ENCODE measurements around the gene VPS18.

Gene VPS18

DNA sequence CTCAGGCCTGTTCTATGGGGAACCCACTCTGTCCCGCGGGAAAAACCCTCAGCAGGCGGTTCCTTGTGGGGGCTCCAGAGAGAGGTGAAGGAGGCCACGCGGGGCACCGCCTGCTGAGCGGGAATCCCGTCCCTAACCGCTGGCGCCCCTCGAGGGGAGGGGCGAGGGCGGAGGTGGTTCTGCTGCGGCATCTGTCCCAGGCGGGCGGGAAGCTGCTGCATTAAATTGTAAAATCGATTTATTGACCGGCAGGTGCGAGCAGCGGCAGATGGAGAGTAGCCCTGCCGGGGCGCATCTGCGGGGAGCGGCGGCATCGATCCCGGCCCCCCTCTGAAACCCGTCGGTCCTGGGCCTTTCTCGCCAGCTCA is 31.2 kb downstream of the VPS18 start:
- DNase-seq: no peak

DNA sequence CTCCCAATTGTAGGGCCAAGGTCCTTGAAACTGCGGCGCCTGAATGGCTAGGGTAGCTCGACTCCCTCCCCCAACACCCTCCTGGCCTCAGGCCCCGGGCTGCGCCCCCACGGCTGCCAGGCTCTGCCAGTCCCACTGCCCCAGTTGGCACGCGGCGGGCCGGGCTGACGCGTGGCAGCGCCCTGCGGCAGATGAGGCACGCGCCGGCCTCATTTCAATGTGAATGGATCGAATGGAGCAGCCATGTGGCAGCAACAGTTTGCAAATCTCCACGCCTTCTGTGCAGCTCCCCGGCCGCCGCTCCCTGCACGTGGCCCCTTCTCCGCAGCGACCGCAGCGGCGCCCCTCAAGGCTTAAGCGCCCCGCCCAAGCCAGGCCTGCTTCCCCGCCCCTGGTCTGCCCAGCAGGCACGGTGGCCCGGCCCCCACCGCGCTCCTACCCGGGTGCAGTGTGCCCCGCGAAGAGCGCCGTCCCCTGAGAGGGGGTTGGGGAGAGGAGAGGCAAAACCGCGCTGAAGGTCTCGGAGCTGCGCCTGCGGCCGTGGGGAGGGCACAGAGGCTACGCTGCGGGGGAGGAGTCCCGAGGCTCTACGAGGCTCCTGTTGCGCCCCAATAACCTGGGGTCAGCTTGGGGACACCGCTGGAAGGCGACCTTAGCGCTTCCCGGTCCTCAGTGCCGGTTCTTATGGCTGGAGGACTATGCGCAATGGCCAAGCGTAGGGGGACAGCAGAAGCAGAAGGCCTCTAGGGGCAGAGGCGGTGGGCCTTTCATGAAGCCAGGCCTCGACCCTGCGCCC is 31.8 kb downstream of the VPS18 start:
- DNase-seq: no peak

DNA sequence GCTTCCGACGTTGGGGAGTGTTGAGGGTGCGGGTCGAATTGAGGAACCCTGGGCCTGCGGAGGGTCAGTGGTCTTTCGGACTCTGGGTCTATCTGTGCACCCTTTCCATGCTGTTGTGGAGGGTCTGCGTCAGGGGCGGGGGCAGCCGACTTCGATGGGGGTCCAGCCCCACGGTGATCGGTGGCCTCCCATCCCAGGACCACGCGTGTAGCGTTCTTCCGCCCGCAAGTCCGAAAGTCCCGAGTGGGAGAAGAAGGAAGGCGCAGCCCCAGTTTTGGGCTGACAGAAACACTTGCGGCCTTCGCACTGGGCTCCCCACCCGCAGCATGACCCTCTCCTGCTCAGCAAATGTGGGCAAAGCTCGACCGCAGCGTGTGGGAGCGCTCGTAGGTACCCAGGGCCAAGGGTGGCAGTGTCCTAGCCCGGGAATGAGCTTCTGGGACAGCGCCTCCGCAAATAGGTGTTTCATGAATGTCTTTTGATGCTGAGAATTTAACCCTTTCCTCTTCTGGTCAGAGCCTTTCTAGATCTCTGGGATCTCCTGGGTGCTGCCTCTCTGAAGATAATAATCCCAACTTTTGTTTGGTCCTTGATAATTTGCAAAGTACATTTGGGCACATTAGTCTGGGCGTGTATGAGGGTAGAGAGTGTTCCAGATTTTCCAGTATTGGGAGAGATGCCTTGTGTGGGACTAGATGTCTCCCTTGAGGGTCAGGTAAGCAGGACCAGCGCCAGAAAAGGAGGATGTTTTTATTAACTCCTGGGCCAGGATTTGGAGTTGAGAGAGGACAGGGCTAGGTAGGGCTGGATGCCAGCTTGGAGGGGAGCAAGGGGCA is 32.6 kb downstream of the VPS18 start:
- no peak for DNase-seq

DNA sequence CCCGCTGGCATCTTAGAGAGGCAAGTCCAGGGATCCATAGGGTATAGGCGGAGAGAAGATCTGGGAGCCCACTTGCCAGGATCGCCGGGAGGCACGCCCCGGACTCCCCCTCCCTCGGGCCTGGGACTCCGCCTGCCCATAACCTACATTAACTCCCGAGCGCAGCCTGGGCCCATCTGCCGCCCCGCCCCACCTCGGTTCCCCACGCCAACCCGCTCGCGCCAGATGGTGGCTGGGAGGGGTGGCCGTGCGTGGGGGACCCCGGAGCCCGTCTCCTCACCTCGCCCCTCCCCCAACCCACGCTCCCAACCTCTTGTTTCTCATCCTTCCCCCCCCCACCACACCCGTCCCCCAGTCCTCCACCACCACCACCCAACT is 33.2 kb downstream of the VPS18 start:
- DNase-seq: no peak

DNA sequence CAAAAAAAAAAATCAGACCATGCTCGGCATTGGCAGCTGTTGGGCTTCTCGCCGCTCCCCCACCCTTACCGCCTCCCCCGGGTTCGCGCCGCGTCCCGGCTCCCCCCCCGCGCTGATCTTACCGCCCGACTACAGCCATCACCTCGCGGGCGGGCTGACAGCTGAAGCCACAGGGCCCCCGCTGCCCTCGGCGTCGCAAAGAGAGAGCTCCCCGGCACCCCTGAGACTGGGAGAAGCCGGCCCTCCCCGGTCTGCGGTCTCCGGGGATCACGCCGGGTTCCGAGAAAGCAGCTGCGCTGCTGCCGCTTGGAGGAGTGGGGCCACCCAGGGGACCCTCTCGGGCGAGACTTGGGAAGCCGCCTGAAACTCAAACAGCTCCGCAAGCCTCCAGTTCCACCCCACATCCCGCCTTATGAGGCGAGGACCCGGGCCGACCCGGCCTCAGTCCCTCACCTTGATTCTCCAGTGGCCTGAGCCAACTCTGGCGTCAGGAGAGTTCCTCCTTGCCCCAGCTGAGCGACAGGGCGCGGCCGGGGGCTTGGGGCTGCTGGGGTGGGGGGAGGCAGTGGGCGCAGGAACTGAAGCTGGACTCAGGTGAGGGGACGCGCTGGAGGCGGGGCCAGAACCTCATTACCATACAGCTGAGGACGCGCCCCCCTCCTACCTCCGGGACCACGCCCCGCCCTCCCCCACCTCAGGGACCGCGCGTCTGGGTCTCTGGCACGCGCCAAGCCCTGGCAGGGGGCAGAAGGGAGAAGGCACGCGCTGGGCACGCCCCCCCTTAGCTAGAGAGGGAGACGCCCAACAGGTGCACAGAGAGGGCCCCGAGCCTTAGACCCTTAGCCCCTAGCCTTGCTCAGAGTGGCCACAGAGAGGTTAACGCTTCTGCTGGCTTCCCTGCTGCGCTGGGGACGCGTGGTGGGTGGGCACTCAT is 33.9 kb downstream of the VPS18 start:
- DNase-seq: no peak

DNA sequence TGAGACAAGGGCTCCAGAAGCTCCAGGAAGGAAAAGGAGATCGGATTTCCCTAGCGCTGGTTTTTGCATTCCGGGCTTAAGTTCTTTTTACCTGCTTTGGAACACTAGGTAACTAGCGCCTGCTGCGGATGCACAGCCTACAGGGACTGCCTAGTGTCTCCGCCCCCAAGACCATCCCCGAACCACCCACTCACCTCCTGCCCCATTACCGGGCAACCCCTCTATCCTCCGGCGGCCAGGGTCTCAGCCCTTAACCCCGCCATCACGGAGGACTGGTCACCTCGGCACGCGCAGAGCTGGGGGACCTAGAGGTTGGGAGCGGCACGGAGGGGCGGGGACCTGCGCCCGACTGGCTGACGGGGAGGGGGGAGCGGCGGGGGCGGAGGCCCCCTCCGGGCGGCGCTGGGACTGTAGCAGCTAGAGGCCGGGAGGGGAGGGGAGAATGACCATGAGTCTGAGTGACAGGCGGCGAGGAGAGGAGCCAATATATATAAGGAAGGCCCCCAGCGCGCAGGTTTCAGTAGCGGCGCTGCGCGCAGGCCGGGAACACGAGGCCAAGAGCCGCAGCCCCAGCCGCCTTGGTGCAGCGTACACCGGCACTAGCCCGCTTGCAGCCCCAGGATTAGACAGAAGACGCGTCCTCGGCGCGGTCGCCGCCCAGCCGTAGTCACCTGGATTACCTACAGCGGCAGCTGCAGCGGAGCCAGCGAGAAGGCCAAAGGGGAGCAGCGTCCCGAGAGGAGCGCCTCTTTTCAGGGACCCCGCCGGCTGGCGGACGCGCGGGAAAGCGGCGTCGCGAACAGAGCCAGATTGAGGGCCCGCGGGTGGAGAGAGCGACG is 34.8 kb downstream of the VPS18 start, which contains the start of gene DLL4:
Gene DLL4 (plus strand): TSS at position 520 of the 839 bp plus-strand sequence. CDS start 329 bp downstream, outside the sequence.
- DNase-seq: peak; percentile 54 to 68

DNA sequence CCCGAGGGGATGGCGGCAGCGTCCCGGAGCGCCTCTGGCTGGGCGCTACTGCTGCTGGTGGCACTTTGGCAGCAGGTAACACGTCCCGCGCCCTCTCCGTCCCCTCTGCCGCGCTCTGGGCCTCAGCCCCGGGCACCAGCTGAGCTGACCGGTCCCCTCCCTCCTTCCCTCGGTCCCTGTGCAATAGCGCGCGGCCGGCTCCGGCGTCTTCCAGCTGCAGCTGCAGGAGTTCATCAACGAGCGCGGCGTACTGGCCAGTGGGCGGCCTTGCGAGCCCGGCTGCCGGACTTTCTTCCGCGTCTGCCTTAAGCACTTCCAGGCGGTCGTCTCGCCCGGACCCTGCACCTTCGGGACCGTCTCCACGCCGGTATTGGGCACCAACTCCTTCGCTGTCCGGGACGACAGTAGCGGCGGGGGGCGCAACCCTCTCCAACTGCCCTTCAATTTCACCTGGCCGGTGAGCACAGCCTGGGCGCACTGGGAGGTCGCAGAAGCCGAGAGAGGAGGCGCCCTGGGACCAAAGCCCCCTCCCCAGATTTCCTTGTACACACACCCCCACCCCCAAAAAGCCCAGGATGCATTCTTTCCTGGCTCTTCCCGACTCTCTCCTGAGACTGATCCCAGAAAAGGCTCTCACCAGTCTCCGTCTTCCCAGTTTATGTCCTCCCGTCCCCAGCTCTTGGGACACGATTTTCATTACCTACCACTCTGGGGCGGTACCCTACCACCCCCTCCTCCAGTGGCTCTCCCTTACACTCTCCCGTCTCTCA is 35.6 kb downstream of the VPS18 start:
- DNase-seq: peak; percentile 9 to 12

DNA sequence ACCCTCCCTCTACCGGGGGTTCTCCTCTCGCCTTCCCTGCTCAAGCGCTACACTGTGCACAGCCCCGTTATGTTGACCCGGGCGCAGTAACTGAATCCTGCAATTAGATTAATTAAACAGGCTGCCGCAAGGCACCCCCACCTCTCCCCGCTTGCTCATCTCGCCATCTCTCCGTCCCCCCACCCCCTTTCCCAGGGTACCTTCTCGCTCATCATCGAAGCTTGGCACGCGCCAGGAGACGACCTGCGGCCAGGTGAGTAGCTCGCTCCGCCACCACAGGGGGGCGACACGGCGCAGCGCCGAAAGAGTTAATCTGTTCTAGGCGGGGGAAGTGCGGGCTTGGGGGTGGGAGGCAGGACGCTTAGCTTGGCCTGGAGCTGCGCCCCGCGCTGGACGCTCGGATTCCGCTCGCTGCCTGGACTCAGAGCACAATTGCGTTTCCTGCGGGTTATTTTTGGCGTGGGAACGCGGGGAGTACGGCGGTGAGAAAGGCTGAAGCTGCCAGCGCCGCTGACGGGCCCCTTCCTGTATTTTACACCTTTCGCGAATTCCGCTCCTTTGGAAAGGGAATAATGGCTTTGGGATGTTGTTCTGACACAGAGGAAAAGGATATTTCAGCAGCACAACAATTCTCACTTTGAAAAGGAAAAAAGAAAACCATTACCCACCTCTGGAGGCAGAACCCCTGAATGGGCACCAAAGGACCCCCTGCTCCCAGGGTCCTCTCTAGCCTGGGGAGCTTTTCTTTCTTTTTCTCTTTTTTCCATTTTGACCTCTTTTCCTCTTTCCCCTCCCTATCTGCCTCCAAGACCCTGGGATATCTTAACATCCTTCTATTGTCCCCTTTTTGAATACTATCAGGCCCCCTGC is 36.4 kb downstream of the VPS18 start:
- DNase-seq: no peak

DNA sequence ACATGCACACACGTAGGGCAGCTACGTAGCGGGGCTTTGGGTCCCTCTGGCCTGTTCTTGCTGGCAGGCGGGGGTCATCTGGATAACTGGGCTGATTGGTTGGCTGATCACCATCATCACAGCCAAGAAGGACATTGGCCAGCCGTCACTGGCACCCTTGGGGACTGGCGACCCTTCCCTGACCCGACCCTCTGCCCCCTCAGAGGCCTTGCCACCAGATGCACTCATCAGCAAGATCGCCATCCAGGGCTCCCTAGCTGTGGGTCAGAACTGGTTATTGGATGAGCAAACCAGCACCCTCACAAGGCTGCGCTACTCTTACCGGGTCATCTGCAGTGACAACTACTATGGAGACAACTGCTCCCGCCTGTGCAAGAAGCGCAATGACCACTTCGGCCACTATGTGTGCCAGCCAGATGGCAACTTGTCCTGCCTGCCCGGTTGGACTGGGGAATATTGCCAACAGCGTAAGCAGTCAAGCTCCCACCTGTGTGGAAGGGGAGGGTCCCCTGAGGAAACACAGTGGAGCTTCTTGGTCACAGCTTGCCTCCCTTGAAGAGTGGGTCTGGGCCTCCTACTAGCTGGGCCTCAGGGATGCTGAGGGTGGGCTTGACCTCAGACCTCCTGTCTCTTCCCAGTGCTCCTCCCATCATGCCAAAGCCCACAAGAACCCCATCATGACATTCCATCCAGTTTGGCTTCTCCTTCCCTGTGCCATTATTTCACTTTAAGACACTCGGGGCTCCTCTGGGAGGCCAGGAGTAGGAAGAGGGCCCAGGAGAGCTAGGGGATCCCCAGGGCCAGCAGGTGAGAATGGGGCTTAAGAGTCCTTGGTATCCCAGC is 37.3 kb downstream of the VPS18 start:
- no peak for DNase-seq

DNA sequence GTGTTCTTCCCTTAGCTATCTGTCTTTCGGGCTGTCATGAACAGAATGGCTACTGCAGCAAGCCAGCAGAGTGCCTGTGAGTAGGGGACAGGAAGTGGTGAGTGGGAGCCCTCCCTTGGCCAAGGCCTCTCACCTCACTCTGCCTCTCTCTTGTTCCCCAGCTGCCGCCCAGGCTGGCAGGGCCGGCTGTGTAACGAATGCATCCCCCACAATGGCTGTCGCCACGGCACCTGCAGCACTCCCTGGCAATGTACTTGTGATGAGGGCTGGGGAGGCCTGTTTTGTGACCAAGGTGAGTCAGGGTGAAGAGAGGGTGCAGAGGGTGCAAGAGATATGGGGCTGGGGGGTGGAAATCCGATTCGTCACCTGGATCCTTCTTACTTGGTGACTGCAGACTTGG is 37.9 kb downstream of the VPS18 start:
- no peak for DNase-seq

DNA sequence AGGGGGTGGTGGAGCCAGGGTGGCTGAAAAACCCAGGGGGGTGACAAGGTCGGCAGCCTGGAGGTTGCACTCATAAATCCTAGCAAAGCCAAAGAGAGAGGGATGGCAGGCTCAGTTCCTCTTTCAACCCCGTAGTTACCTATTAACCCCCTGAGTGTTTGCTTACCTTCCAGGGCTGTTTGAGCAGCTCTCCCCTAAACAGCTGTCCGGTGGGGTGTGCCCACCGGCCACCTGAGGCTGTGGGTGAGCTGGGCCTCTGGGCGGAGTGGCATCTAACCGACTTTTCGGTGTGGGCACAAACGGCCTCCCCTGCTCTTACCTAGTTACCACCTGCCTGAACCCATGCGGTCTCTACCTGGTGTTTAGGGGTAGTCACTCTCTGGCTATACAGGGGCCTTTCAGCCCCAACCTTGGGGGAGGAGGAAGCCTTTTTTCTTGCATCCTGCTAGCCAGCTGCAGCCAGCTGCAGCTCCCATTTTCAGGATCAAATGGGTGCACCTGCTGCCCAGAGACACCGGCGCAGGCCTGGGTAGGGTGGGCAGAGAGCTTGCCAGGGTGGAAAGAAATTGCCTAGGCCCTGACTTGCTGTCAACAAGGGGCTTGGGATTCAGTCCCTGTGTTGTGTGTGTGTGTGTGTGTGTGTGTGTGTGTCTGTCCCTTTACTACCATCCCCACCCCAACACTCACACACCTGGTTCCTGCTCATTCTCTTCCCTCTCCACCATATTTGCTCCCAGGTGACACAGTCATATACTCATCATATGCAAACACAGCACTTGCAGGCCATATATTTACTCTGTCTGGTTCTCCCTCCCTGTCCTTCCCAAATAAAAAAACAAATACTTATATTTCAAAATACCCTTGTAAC is 38.6 kb downstream of the VPS18 start:
- no peak for DNase-seq

DNA sequence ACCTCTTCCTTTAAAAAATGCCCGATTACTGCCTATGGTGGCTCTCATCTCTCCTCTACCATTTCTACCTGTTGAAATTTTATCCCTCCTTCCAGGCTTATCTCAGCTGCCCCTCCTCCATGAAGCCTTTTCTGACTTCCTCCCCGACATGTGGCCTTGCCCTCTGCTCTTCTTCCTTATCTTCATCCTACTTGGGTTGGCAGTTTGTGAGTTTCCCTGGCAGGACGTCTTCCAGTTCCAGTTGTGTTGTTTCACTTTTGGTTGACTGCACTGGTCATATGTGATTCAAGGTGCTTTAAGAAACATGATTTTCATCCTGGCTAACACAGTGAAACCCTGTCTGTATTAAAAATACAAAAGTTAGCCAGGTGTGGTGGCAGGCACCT is 39.3 kb downstream of the VPS18 start:
- no peak for DNase-seq

DNA sequence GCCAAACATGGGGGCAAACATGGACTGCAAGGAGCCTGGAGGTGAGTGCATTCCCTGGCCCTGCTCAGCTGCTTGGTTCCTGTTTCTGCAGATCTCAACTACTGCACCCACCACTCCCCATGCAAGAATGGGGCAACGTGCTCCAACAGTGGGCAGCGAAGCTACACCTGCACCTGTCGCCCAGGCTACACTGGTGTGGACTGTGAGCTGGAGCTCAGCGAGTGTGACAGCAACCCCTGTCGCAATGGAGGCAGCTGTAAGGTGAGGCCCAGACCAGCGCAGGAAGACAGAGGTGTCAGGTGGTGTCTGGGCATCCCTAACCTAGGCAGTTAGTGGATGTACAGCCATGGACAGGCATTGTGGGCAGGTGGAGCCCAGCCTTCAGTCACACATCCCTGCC is 40.2 kb downstream of the VPS18 start:
- DNase-seq: no peak

DNA sequence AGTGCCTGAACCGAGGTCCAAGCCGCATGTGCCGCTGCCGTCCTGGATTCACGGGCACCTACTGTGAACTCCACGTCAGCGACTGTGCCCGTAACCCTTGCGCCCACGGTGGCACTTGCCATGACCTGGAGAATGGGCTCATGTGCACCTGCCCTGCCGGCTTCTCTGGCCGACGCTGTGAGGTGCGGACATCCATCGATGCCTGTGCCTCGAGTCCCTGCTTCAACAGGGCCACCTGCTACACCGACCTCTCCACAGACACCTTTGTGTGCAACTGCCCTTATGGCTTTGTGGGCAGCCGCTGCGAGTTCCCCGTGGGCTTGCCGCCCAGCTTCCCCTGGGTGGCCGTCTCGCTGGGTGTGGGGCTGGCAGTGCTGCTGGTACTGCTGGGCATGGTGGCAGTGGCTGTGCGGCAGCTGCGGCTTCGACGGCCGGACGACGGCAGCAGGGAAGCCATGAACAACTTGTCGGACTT is 42.0 kb downstream of the VPS18 start:
- no peak for DNase-seq

DNA sequence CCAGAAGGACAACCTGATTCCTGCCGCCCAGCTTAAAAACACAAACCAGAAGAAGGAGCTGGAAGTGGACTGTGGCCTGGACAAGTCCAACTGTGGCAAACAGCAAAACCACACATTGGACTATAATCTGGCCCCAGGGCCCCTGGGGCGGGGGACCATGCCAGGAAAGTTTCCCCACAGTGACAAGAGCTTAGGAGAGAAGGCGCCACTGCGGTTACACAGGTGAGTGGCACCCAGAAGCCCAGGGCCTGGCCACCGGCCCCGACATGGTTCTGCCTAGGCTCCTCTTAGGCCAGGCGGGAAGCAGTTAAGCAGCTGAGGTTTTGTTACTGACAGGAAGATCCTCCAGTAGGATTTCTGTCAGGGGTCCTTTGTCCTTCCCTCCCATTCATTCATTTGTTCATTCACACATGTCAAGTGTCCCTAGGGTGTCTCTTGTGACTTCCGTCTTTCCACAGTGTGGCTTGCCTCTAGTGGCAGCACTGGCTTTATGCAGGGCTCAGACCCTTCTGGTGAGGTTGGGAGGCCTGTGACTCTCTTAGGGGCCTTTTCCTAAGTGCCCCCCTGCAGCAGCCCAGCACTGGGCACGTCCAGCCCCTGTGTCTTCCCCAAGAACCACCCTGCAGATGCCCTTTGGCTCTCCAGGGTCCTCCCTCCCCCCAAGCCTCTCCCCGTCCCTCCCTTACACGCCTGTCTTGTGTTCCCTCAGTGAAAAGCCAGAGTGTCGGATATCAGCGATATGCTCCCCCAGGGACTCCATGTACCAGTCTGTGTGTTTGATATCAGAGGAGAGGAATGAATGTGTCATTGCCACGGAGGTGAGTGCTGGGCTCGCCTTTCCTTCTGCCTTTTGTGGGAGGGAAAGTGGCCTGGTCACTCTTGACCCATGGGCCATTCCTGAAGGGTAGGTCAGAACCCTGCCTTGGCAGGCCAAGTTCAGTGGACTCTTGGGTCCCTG is 42.7 kb downstream of the VPS18 start:
- DNase-seq: no peak

DNA sequence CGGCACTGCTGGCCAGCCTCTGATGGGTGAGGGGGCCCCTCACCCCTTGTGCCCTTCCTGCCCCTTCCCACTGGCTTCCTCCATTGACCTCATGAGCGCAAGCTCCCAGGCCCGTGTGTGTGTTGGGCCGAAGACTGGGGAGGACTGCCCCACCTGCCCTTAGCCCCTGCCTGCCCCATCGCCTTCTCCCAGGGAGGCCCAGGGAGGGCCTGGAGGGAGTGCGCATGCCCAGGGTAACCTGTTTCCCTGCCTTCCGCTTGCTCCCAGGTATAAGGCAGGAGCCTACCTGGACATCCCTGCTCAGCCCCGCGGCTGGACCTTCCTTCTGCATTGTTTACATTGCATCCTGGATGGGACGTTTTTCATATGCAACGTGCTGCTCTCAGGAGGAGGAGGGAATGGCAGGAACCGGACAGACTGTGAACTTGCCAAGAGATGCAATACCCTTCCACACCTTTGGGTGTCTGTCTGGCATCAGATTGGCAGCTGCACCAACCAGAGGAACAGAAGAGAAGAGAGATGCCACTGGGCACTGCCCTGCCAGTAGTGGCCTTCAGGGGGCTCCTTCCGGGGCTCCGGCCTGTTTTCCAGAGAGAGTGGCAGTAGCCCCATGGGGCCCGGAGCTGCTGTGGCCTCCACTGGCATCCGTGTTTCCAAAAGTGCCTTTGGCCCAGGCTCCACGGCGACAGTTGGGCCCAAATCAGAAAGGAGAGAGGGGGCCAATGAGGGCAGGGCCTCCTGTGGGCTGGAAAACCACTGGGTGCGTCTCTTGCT is 43.7 kb downstream of the VPS18 start:
- DNase-seq: peak; percentile 41 to 70
